ENCODE results near the gene CPXM2.

The CPXM2 gene

DNA sequence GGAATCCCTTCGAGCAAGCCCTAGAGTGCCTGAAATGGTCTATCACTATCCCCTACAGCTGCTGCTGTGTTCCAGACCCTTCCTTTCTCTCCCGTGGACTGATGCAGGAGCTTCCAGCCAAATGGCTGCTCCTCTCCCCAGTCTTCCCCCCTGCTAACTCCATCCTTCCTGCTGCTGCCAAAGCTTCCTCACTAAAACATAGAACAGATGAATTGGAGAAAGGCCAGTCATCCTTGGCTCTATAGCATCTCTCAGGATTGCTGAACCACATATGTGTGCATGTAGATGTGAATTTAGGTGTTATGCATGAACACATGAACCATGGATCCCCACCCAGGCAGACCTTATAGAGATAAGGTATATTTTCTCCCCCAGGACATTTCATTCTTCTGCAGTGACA is 164.8 kb downstream of the CPXM2 start:
- Histone ChIP-seq H3K4me1 (no peaks in the 10 kb centered on the region), H3K4me3 (ENCODE audit: low read depth, low read length) (no peak overlapping the region), H3K27ac (no peak overlapping the region), H3K27me3 (ENCODE audit: control insufficient read depth, insufficient read depth, low read length) (no peaks in the 10 kb centered on the region), H3K79me2 (no peaks in the 10 kb centered on the region), H2AFZ (no peak overlapping the region), H3K9me3 (ENCODE audit: control insufficient read depth, low read length) (no peaks in the 10 kb centered on the region), H3K36me3 (ENCODE audit: control insufficient read depth, insufficient read depth, low read length) (no peaks in the 10 kb centered on the region), H3K9ac (no peak overlapping the region), H3K4me2 (ENCODE audit: low read length) (no peak overlapping the region)
- TF ChIP-seq, protein P1, sequence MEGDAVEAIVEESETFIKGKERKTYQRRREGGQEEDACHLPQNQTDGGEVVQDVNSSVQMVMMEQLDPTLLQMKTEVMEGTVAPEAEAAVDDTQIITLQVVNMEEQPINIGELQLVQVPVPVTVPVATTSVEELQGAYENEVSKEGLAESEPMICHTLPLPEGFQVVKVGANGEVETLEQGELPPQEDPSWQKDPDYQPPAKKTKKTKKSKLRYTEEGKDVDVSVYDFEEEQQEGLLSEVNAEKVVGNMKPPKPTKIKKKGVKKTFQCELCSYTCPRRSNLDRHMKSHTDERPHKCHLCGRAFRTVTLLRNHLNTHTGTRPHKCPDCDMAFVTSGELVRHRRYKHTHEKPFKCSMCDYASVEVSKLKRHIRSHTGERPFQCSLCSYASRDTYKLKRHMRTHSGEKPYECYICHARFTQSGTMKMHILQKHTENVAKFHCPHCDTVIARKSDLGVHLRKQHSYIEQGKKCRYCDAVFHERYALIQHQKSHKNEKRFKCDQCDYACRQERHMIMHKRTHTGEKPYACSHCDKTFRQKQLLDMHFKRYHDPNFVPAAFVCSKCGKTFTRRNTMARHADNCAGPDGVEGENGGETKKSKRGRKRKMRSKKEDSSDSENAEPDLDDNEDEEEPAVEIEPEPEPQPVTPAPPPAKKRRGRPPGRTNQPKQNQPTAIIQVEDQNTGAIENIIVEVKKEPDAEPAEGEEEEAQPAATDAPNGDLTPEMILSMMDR (IDR thresholded peaks at IDR 0.05): no peak

DNA sequence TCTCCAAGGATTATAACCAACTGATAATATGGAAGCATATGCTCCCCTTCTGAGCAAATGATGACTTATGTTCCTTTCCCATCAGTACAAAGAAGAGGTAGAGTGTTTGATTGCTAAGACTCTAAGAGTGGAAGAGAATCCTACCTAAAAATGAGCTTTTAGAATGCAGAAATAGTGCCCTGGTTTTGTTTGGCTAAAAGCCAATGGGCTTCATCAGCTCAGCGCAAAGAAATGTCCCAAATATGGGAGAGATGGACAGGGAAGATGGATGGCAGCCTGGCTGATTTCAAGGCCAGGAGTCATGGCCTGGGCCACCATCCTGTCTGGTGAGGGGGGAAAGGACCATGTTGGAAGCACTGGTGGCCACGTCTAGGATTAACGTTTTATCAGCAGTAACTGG is 165.2 kb downstream of the CPXM2 start:
- Histone ChIP-seq H3K4me2 (ENCODE audit: low read length) (no peak overlapping the region), H3K79me2 (no peaks in the 10 kb centered on the region), H2AFZ (no peak overlapping the region), H3K36me3 (ENCODE audit: control insufficient read depth, insufficient read depth, low read length) (no peaks in the 10 kb centered on the region), H3K4me3 (ENCODE audit: low read depth, low read length) (no peak overlapping the region), H3K4me1 (no peaks in the 10 kb centered on the region), H3K9me3 (ENCODE audit: control insufficient read depth, low read length) (no peaks in the 10 kb centered on the region), H3K27me3 (ENCODE audit: control insufficient read depth, insufficient read depth, low read length) (no peaks in the 10 kb centered on the region), H3K27ac (no peak overlapping the region), H3K9ac (no peak overlapping the region)
- TF ChIP-seq, protein P1 (IDR thresholded peaks at IDR 0.05): no peak

DNA sequence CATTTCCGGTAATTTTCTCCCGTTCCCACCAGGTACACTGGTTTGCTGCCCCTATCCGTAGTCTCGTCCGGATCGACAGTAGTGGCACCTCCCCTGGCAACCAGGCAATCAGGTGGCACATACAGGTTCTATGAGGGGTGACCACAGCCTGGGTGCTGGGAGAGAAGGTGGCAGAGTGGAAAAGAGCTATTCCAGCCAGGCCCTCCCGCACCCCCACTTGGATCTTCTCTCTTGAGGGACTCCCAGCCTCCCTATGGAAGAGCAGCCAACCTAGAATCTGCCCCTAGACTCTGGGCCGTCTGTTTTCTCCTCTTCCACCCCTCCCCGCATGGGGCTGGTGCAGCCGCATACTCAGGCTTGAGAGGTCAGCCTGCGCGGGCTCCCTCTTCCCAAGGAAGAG is 166.9 kb downstream of the CPXM2 start:
- Histone ChIP-seq H3K27me3 (ENCODE audit: control insufficient read depth, insufficient read depth, low read length) (no peaks in the 10 kb centered on the region), H3K4me3 (ENCODE audit: low read depth, low read length) (no peak overlapping the region), H3K36me3 (ENCODE audit: control insufficient read depth, insufficient read depth, low read length) (no peaks in the 10 kb centered on the region), H3K4me2 (ENCODE audit: low read length) (no peak overlapping the region), H3K9ac (no peak overlapping the region), H3K79me2 (no peaks in the 10 kb centered on the region), H3K27ac (no peak overlapping the region), H2AFZ (no peak overlapping the region), H3K9me3 (ENCODE audit: control insufficient read depth, low read length) (no peaks in the 10 kb centered on the region), H3K4me1 (no peaks in the 10 kb centered on the region)
- TF ChIP-seq, protein P1 (IDR thresholded peaks at IDR 0.05): no peak

DNA sequence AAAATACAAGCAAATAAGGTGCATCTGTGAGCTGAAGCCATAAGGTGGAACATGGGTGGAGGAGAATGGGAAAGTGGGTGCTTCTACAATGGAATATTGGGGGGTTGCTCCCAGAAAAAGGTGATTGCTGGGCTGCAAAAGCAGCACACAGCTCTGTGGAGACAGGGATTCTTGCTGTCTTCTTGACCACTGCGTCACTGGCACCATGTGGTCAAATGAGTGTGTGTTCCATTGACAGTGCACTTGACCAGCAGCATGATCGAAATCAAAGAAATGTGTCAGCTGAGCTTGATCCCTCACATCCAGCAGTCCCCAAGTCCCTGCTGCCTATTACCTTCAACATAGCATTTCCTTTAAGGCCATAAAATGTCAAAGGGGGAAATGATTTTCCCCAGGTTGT is 169.3 kb downstream of the CPXM2 start:
- Histone ChIP-seq H3K27ac (no peak overlapping the region), H3K9ac (no peak overlapping the region), H2AFZ (no peak overlapping the region), H3K4me3 (ENCODE audit: low read depth, low read length) (no peak overlapping the region), H3K4me2 (ENCODE audit: low read length) (no peak overlapping the region), H3K79me2 (no peaks in the 10 kb centered on the region), H3K4me1 (no peaks in the 10 kb centered on the region), H3K36me3 (ENCODE audit: control insufficient read depth, insufficient read depth, low read length) (no peaks in the 10 kb centered on the region), H3K27me3 (ENCODE audit: control insufficient read depth, insufficient read depth, low read length) (no peaks in the 10 kb centered on the region), H3K9me3 (ENCODE audit: control insufficient read depth, low read length) (no peaks in the 10 kb centered on the region)
- TF ChIP-seq, protein P1 (IDR thresholded peaks at IDR 0.05): no peak

DNA sequence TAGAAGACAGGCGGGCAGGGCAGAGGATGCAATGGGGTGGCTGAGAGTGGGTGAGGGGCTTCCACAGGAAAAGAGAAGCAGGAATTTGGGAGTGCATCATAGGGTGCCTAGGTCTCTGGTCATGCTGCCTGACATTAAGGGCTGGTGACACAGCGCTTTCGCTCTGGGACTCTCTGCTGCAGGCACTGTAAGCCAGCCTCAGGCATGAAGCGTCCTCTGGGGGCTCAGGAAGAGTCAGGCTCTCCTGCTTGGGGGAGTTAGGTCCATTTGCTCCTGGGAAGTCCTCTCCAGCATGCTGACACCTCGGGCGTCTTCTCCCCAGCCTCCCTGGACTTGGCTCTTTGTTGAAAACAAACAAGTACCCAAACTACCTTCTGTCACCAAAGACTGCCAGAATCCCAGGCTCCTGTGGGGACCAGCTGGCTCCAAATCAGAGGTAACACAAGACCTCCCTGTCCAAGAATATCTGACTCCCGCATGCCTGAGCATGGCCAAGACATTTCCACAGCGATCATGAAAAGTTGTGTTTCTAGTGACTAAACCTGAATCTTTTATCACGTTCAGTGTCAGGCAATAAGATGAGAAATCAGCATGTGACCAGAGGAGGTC is 170.1 kb downstream of the CPXM2 start:
- no peaks in the 10 kb centered on the region for H3K4me1 ChIP-seq
- no peak overlapping the region for H3K27ac ChIP-seq
- no peak overlapping the region for H3K9ac ChIP-seq
- H3K27me3 ChIP-seq (ENCODE audit: control insufficient read depth, insufficient read depth, low read length): no peaks in the 10 kb centered on the region
- H3K4me3 ChIP-seq (ENCODE audit: low read depth, low read length): no peak overlapping the region
- no peaks in the 10 kb centered on the region for H3K79me2 ChIP-seq
- TF ChIP-seq, protein P1 (IDR thresholded peaks at IDR 0.05): no peak
- no peak overlapping the region for H2AFZ ChIP-seq
- H3K9me3 ChIP-seq (ENCODE audit: control insufficient read depth, low read length): no peaks in the 10 kb centered on the region
- no peak overlapping the region for H3K4me2 ChIP-seq (ENCODE audit: low read length)
- H3K36me3 ChIP-seq (ENCODE audit: control insufficient read depth, insufficient read depth, low read length): no peaks in the 10 kb centered on the region

All from parathyroid adenoma (tissue), 2 donors.